HG02571 (cell line): ENCODE measurements around the gene GALK1.

Source experiments
- ATAC-seq: cut with Tn5 transposase; IDR thresholded peaks from one replicate; pipeline ENCODE4 v1.9.1; 2021; ENCODE audit warnings: mild to moderate bottlenecking, moderate library complexity; ENCODE audit not compliant: unreplicated experiment

GALK1 gene

DNA sequence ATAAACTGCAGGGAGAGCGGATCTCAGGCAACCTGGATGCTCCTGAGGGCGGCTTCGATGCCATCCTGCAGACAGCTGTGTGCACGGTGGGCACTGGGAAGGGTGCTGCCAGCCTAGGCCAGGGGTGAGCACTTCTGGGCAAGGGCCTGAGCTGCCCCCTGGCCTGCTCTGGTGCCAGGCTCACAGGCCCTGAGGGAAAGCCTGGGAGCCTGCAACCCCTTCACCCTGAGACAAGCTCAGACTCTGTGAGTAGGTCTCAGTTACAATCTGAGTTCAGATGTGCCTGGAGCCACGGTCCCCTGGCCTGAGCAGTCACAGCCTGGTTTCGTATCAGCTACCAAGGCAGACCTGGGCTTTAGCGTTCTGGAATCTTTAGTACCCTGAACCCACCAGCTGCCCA lies 35.6 kb downstream of the GALK1 start:
- ATAC-seq: no peak

DNA sequence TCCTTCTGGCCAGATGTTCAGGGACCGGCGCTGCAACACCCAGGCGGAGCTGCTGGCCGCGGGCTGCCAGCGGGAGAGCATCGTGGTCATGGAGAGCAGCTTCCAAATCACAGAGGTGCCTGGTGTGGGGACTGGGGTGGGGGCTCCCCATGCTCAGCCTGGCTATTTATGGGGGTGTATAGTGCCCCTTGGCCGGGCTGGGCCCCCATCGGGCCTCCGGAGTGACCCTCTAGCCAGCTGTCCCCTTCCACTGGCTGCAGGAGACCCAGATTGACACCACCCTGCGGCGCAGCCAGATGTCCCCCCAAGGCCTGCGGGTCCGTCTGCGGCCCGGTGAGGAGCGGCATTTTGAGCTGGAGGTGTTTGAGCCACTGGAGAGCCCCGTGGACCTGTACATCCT lies 37.6 kb downstream of the GALK1 start:
- ATAC-seq: no peak

DNA sequence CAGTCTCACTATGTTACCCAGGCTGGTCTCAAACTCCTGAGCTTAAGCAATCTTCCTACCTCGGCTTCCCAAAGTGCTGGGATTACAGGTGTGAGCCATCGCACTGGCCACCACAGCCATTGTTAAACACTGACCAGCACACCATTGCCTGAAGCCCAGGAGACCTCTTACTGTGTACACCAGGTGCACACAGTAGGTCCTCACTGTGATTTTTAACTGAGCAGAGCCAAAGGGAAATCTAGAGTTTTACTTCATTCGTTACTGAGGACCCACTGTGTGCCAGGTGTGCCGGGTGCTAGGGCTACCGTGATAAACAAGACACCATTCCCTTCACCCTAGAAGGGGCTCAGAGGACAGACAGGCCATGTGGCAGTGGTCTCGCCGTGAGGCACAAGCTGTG lies 39.5 kb downstream of the GALK1 start:
- ATAC-seq: no peak

DNA sequence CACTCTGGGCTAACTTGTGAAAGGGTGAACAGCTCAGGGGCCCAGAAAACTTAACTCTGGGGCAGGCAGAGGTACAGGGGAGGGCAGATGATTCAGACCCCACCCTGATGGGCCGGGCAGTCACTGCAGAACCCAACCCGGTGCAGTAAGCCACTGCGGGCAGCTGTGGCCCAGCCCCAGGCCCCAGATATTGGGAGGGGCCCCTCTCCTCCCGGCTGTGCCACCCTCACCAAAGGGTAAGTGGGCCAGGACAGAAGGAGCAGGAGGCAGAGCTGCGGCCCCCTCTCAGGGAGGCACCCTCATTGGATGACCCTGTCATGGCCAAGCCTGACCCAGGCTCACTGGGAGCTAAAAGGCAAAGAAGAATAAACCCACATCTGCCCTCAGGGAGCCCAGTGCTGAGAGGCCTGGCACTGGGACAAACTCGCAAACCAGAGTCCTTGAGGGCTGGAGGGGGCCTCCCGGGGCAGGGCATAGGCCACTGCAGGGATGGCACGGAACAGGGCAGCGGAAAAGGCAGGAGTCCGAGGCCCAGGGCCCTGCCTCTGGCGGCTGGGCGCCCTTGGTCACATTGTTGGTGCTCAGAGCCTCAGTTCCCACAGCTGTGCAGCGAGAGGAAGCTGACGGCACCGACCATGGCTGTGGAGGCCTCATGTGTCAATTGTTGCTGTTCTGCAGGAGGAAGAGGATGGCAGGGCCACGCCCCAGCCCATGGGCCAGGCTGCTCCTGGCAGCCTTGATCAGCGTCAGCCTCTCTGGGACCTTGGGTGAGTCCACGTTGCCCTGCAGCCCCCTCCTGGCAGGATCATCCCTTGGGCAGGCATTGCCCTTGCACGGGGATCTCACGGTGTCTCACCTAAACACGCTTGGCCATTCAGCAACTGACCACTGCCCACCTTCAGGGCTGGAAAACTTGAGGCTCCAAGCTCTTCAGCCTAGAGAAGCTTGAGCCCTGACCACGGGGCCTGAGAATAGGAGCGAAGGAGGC lies 40.7 kb downstream of the GALK1 start:
- ATAC-seq: no peak

DNA sequence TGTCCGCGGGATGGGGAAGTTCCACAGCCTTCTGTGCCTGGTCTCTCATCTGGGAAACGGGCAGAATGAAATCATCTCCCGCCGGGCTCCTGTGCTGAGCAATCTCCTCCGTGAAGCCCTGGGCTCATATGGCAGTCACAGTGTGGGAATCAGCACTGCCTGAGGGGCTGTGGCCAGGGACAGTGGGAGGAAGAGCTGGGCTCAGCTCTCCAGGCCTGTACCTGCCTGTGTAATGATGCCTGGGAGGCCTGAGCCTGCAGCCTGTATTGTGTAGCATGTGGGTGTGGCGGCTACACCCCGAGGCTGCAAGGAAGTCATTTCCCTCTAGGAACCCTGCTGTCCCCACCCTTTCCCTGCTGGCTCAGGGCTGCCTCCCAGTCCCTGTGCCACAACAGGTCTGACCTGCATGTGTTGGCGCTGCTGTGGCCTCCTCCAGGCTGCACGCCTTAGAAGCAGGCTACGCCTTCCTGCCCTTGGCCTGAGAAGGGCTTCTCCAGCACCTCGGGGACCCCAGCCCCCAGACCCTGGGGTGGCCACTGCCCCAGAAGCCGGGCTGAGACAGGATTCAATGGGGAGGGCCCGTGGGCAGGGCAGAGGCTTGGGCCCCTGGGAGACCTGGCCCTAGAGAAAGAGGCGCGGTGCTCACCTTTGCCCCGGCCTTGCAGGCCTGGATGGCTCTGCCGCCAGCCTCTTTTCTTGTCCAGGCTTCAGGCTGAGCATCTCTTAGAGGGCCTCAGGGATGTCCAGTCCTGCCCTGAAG lies 41.6 kb downstream of the GALK1 start:
- no peak for ATAC-seq

DNA sequence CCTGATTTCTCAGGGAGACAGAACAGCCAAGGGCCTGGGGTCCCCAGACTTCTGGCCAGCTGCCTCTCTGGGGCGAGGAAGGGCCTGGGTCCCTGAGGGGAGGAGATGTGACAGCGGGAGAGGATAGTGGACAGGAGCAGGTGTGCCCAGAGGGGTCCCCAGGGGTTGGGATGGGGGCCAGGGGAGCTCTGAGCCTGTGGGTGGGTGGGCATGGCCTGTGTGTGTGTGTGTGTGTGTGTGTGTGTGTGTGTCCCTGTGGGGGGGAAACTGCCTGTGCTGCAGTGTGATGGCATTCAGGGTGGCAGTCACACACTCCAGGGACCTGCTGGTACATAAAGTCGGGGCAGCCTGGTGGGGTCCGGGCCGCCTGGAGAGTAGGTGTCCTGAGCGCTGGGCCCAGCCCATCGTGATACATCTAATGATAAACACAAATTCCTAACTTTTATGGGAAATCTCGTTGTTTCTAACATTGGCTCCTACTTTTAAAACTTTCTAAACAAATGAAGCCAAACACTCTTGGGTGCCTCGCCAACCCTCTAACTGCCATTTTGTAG lies 42.4 kb downstream of the GALK1 start:
- ATAC-seq: no peak

DNA sequence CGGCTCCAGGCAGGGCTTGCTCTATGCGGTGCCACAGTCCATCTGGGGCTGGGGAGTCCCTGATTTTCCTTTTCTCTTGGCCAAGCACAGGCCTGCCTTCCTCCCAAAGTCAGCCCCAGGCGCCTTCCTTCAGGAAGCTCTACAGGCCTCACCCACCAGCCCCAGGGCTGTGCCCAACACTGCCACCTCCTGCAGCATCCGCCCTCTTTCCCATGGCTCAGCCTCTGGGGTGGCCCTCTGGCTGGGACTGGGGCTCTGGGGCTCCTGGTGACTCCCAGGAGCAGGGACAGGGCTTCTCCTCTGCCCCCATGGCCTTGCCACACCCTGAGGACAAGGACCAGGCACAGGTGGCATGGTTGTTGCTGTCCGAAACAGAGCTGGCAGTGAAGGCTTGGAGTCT lies 42.9 kb downstream of the GALK1 start:
- no peak for ATAC-seq

DNA sequence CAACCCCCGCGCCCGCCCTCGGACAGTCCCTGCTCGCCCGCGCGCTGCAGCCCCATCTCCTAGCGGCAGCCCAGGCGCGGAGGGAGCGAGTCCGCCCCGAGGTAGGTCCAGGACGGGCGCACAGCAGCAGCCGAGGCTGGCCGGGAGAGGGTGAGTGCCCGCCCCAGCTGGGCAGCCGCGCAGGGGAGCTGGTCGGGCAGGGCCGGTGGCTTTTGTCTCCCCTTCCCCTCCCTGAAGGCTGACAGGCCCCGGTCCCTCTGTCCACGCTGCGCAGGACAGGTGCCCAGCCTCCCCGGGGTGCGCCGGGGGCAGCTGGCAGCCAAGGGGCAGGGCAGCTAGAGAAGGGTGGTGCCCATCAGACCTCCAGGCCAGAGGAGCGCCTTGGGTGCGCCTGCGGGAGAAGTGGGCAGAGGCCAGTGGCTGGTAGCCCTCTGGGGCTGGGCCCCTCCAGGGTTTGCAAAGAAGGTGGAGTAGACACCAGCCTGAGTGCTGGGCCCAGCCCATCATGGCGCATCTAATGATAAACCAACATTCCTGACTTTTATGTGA lies 43.5 kb downstream of the GALK1 start:
- no peak for ATAC-seq

DNA sequence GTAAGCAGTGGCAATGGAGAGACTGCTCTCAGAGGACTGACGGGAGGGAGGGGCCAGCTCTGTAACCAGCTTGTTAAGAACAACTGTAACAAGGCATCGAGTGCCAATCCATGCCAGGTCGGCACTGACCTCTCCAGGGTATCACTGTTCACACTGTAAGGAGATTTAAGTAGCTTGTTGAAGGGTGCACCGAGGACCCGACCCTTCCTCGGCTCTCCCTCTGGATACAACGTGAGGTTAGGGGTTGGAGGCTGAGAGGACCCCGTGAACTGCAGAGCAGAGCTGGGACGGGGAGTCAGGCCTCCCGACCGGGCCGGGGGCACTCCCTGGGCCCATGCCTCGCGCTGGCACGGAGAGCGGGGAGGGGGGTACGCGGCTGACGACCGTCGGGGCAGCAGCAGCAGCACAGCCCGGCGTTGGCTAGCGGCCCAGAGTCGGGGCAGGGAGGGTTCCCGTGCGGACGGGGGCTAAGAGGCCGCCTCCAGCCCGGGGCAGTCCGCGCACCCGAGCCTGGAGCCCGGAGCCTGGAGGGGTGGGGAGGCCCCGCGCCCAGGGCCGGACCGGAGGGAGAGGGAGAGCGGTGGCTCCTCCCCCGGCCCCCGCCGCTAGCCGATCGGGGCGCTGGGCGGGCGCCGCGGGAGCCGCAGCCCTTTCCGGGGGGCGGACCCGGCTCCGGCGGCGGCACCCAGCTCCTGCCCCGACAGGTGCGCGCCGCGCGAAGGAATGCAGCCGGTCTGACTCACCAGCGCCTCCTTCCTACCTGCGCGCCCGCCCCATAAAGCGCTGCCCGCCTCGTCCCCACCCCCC lies 44.1 kb downstream of the GALK1 start, which contains the start of gene ITGB4:
TSS of gene ITGB4 (plus strand) at position 804 of the 807 bp plus-strand sequence. CDS start 3,245 bp downstream, outside the sequence.
- no peak for ATAC-seq

DNA sequence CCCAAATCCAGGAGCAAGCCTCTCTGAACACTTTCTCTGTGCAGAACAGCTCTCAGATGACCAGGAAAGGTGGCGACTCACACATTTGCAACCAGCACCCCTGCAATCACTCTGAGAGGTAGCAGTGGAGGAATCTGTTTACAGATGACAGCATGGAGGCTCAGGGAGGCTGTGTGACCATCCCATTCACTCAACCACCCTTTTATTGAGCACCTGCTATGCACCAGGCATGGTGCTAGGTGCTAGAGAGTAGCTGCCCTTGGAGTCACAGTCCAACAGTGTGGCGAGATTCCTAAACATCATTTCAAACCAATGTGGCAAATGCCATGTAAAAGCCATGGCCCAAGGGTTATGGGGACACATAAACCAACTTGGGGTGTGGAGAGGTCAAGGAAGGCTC lies 45.3 kb downstream of the GALK1 start:
- ATAC-seq: no peak

DNA sequence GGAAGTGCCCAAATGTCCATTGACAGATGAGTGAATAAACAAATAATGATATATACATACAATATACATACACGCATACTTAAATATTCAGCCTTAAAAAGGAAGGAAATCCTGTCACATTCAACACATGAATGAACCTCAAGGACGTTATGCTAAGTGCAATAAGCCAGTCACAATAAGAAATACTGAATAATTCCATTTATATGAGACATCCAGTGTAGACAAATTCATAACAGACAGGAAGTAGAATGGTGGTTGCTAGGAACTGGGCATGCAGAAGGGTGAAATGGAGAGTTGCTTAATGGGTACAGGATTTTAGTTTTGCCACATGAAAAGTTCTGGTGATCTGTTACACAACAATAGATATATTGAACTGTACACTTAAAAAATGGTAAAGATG lies 52.5 kb downstream of the GALK1 start:
- no peak for ATAC-seq
